ENCODE measurements around the gene ATP7B.

GRCh38 chr13:51925865-51926527 lies 85.3 kb downstream of the ATP7B start:
- TF ChIP-seq, protein P1, sequence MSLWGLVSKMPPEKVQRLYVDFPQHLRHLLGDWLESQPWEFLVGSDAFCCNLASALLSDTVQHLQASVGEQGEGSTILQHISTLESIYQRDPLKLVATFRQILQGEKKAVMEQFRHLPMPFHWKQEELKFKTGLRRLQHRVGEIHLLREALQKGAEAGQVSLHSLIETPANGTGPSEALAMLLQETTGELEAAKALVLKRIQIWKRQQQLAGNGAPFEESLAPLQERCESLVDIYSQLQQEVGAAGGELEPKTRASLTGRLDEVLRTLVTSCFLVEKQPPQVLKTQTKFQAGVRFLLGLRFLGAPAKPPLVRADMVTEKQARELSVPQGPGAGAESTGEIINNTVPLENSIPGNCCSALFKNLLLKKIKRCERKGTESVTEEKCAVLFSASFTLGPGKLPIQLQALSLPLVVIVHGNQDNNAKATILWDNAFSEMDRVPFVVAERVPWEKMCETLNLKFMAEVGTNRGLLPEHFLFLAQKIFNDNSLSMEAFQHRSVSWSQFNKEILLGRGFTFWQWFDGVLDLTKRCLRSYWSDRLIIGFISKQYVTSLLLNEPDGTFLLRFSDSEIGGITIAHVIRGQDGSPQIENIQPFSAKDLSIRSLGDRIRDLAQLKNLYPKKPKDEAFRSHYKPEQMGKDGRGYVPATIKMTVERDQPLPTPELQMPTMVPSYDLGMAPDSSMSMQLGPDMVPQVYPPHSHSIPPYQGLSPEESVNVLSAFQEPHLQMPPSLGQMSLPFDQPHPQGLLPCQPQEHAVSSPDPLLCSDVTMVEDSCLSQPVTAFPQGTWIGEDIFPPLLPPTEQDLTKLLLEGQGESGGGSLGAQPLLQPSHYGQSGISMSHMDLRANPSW (CRISPR knock-in tag; conservative IDR thresholded peaks at IDR 0.05; ENCODE audit: low read depth), result no peak
- TF ChIP-seq CTCF (IDR thresholded peaks at IDR 0.05), result no peak
